Skeletal muscle tissue (tissue), 4 donors: ENCODE results near the gene PRR33. TPM values are rescaled to one million over a fixed set of nuclear protein-coding genes. Genes with fewer than 3 reads are reported as not detected.
"Not testable (repeated sequence)": the region's sequence is repeated elsewhere in the genome, so short reads cannot be mapped to it uniquely, and the experiment has no call there.

Experiments
- H3K27ac ChIP-seq: one replicate; pipeline ENCODE4 v1.7.0; 2013; ENCODE audit warnings: mild to moderate bottlenecking, low read depth, low read length, inconsistent platforms
- H3K27me3 ChIP-seq, 3 donors: one replicate each; pipeline ENCODE4 v1.7.0; 2013; ENCODE audit warnings: low read length in 3 of 3; ENCODE audit not compliant: control insufficient read depth in 3 of 3, insufficient read depth in 3 of 3
- H3K36me3 ChIP-seq, 3 donors: one replicate each; pipeline ENCODE4 v1.7.0; 2013; ENCODE audit warnings: low read length in 3 of 3; ENCODE audit not compliant: control insufficient read depth in 3 of 3, insufficient read depth in 3 of 3
- H3K4me1 ChIP-seq, 3 donors: one replicate each; pipeline ENCODE4 v1.7.0; 2013; ENCODE audit warnings: low read length in 3 of 3, mild to moderate bottlenecking in 3 of 3; ENCODE audit not compliant: control insufficient read depth in 3 of 3, insufficient read depth in 3 of 3
- H3K4me3 ChIP-seq, 3 donors: one replicate each; pipeline ENCODE4 v1.7.0; 2013; ENCODE audit warnings: low read length in 3 of 3
- H3K9ac ChIP-seq, 3 donors: one replicate each; pipeline ENCODE4 v1.7.0; 2013; ENCODE audit warnings: low read length in 3 of 3, mild to moderate bottlenecking in 3 of 3, moderate library complexity in 2 of 3, low read depth in 1 of 3
- H3K9me3 ChIP-seq, 3 donors: one replicate each; pipeline ENCODE4 v1.7.0; 2013; ENCODE audit warnings: low read length in 3 of 3; ENCODE audit not compliant: control insufficient read depth in 3 of 3
- total RNA-seq: library from RNA; depleted of rRNA; stranded (reverse); fragments of >200 nt; gene quantifications from one replicate; pipeline ENCODE4 v1.2.3, GENCODE V29; 2014
- donor health status: Osteomylitis.

PRR33 gene
- total RNA-seq, 1 donor from 2014 or later = 1.0 TPM

GRCh38 chr11:1889941-1890855, 1.5 kb downstream of the PRR33 start:
- Histone ChIP-seq H3K27me3 (no peaks in the 10 kb centered on the region), H3K4me3 (peak overlapping the region in 1 of 3 donors; percentile 26), H3K9me3 (no peaks in the 10 kb centered on the region), H3K36me3 (peaks cover 6 to 29% (median 11%) of the 10 kb centered on the region in 3 donors), H3K27ac (peak overlapping the region; percentile 80), H3K4me1 (peaks cover 53 to 66% (median 56%) of the 10 kb centered on the region in 3 donors), H3K9ac (peak overlapping the region; percentile 22 to 70 (median 59))

GRCh38 chr11:1889224-1889930, 2.3 kb downstream of the PRR33 start:
- H3K27ac ChIP-seq = no peak overlapping the region
- peak overlapping the region in 1 of 3 donors; percentile 57 for H3K9ac ChIP-seq
- H3K36me3 ChIP-seq = peaks cover 10 to 38% (median 11%) of the 10 kb centered on the region in 3 donors

GRCh38 chr11:1888811-1889210, 2.9 kb downstream of the PRR33 start:
- H3K9ac ChIP-seq = peak overlapping the region in 2 of 3 donors; percentile 54 to 57
- H3K27ac ChIP-seq = peak overlapping the region; percentile 64
- H3K27me3 ChIP-seq = no peaks in the 10 kb centered on the region
- H3K9me3 ChIP-seq = no peaks in the 10 kb centered on the region
- H3K4me3 ChIP-seq = no peak overlapping the region
- peaks cover 53 to 65% (median 56%) of the 10 kb centered on the region in 3 donors for H3K4me1 ChIP-seq
- peaks cover 10 to 38% (median 11%) of the 10 kb centered on the region in 3 donors for H3K36me3 ChIP-seq

More at GRCh38 chr11:1889224-1889930, 2.3 kb downstream of the PRR33 start:
- H3K4me1 ChIP-seq = peaks cover 53 to 66% (median 56%) of the 10 kb centered on the region in 3 donors
- H3K27me3 ChIP-seq = no peaks in the 10 kb centered on the region
- no peak overlapping the region for H3K4me3 ChIP-seq
- no peaks in the 10 kb centered on the region for H3K9me3 ChIP-seq

- Histone ChIP-seq H3K27me3 (no peaks in the 10 kb centered on the region), H3K4me1 (peaks cover 51 to 62% (median 55%) of the 10 kb centered on the region in 3 donors), H3K27ac (peak overlapping the region; percentile 64), H3K36me3 (peaks cover 10 to 42% (median 14%) of the 10 kb centered on the region in 3 donors), H3K4me3 (no peak overlapping the region), H3K9me3 (no peaks in the 10 kb centered on the region), H3K9ac (peak overlapping the region; percentile 2 to 57 (median 54))
Observed at GRCh38 chr11:1888347-1888753, 3.3 kb downstream of the PRR33 start.

- Histone ChIP-seq H3K9me3 (no peaks in the 10 kb centered on the region), H3K4me3 (no peak overlapping the region), H3K9ac (peak overlapping the region in 2 of 3 donors; percentile 2 to 57), H3K4me1 (peaks cover 53 to 63% (median 59%) of the 10 kb centered on the region in 3 donors), H3K27me3 (no peaks in the 10 kb centered on the region), H3K27ac (peak overlapping the region; percentile 64), H3K36me3 (peaks cover 10 to 44% (median 15%) of the 10 kb centered on the region in 3 donors)
Observed at GRCh38 chr11:1887451-1888346, 4.0 kb downstream of the PRR33 start.

GRCh38 chr11:1886551-1886950, 5.1 kb downstream of the PRR33 start:
- H3K9ac ChIP-seq, H3K9me3 ChIP-seq, H3K27me3 ChIP-seq, H3K4me3 ChIP-seq, H3K27ac ChIP-seq: not testable (repeated sequence)
- Histone ChIP-seq H3K36me3 (peaks cover 10 to 44% (median 15%) of the 10 kb centered on the region in 3 donors), H3K4me1 (peaks cover 52 to 63% (median 58%) of the 10 kb centered on the region in 3 donors)

- Histone ChIP-seq H3K27ac (no peak overlapping the region), H3K4me3 (no peak overlapping the region), H3K4me1 (peaks cover 54 to 62% (median 58%) of the 10 kb centered on the region in 3 donors), H3K27me3 (peaks cover 0 to 6% (median 0%) of the 10 kb centered on the region in 3 donors), H3K9ac (no peak overlapping the region), H3K9me3 (no peaks in the 10 kb centered on the region), H3K36me3 (peaks cover 10 to 46% (median 13%) of the 10 kb centered on the region in 3 donors)
Observed at GRCh38 chr11:1884303-1884700, 7.4 kb downstream of the PRR33 start.

- Histone ChIP-seq H3K4me1 (peaks cover 49 to 60% (median 51%) of the 10 kb centered on the region in 3 donors), H3K9me3 (no peaks in the 10 kb centered on the region), H3K9ac (peak overlapping the region in 2 of 3 donors; percentile 4 to 54), H3K27me3 (peaks cover 0 to 6% (median 0%) of the 10 kb centered on the region in 3 donors), H3K4me3 (no peak overlapping the region), H3K27ac (peak overlapping the region; percentile 36), H3K36me3 (peaks cover 10 to 42% (median 10%) of the 10 kb centered on the region in 3 donors)
Observed at GRCh38 chr11:1883346-1884302, 8.1 kb downstream of the PRR33 start.
